Erythroblast (primary cell): ENCODE measurements around the gene NT5C1B.

Source experiments
- DNase-seq, 2 experiments: peaks; one replicate each; lab custom pipeline; 2025; lab: John Stamatoyannopoulos, UW
- GATA1 ChIP-seq: IDR thresholded peaks from 2 replicates; pipeline ENCODE4 v1.6.1; 2011; ENCODE audit warnings: low read depth, mild to moderate bottlenecking, control low read depth, low read length, moderate library complexity
- POLR2A ChIP-seq: IDR thresholded peaks from 2 replicates; pipeline ENCODE4 v1.6.1; 2011; ENCODE audit warnings: mild to moderate bottlenecking, low read length

The NT5C1B gene

DNA sequence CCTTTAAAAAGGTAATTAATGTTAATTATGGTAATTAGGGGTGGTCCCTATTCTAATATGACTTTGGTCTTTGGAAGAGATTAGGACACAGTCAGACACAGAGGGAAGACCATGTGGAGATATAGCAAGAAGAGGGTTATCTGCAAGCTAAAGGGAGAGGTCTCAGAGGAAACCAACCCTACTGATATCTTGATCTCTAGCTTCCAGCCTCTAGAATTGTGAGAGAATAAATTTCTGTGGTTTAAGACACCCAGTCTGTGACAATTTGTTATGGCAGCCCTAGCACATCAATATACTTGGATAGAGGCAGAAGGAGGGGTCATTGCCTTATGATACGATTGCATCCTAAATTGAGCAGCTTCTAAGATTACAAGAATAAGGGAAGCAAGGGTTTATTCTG lies 21.3 kb upstream of the NT5C1B start:
- DNase-seq: no peak
- TF ChIP-seq POLR2A (no peak), GATA1 (no peak)

DNA sequence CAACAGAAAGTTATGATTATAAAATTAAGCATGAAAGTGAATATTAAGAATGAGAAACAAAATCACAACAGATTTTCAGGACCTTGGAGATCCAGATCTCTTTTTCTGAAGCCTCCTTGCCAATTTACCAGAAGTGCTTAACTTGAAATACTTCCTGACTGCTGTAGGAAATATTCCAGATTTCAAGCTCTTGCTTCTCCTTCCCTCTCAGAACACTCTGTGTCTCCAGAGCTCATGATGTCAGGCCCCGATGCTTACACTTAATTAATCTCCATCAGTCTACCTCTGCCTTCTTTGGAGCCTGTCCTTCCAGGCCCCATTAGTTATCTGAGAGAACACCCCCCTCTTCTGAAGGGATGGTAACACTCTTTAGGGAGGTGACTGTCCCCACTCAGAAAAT lies 20.7 kb upstream of the NT5C1B start:
- TF ChIP-seq GATA1 (no peak), POLR2A (no peak)
- no peak for DNase-seq

DNA sequence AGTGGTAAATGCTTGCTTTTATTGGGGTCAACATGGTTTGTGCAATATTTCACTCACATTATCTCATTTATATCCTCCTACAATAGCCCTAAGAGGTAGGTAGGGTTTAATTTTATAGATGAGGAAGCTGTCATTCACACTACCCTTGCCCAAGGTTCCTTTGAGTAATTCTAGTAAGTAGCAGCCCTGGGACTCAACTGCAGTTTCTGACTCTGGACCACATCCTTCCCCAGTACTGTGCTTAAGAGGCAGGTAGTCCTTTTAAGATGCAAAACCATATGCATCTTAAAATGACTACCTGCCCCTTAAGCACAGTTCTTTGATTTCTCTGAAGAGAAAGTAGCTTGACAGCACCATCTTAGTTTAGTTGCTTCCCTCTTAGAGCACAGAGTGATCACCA lies 15.7 kb upstream of the NT5C1B start:
- no peak for DNase-seq
- TF ChIP-seq GATA1 (no peak), POLR2A (no peak)

GRCh38 chr2:18604531-18604885 lies 15.1 kb upstream of the NT5C1B start:
- no peak for TF ChIP-seq POLR2A
- TF ChIP-seq GATA1: no peak
- DNase-seq: no peak

DNA sequence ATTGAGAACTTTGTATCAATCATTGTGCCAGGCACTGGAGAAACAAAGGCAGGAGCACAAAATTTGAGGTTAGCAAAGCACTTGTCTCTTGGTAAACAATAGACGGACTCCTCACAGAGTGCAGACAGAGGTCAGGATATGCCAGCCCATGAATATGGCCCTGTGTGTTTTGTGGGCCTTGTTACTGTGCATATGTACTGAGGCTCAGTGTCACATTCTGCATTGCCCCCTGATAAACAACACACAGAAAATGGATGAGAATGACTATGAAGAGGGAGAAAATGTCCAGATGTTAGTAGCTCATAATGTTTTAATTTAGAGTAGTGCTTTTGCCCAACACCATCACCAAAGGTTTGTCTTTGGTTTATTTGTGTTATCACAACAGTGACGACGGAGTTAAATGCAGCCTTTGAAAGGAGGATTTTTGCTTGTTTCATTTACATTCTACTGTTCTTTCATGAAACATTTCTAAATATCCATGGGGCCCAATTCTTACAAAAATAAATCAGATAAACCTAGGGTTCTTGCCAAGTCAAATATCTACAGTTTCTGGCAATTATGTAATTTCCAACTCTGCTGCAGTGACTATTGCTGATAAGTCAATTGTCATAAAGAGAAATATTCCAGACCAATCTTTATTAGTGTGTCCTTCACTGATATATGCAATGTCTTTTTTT lies 14.6 kb upstream of the NT5C1B start:
- no peak for DNase-seq
- TF ChIP-seq GATA1 (no peak), POLR2A (no peak)

DNA sequence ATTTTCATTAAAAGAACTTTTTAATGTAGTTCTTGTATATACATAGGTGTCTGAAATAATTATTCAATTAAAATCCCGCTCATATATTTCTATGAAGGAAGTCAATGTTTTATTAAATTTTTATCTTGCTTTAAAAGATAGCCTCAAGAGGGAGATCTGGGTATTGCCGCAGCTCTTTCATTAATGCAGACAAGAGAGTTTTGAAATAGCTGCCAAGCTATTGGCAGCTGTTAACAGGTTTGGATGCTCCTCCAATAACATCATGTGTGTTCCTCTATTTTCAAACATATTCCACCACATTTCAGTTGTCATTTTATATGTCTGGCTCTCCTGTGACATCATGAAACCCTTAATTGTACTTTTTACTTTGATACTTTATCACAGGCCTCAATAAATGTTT lies 12.9 kb upstream of the NT5C1B start:
- DNase-seq: no peak

GRCh38 chr2:18600255-18600613 lies 10.9 kb upstream of the NT5C1B start:
- no peak for DNase-seq
- no peak for TF ChIP-seq GATA1
- TF ChIP-seq POLR2A: no peak

More for the DNA sequence above, 12.9 kb upstream of the NT5C1B start:
- TF ChIP-seq GATA1 (no peak), POLR2A (no peak)

GRCh38 chr2:18599509-18600254 lies 10.3 kb upstream of the NT5C1B start:
- DNase-seq: no peak
- no peak for TF ChIP-seq GATA1
- TF ChIP-seq POLR2A: no peak

DNA sequence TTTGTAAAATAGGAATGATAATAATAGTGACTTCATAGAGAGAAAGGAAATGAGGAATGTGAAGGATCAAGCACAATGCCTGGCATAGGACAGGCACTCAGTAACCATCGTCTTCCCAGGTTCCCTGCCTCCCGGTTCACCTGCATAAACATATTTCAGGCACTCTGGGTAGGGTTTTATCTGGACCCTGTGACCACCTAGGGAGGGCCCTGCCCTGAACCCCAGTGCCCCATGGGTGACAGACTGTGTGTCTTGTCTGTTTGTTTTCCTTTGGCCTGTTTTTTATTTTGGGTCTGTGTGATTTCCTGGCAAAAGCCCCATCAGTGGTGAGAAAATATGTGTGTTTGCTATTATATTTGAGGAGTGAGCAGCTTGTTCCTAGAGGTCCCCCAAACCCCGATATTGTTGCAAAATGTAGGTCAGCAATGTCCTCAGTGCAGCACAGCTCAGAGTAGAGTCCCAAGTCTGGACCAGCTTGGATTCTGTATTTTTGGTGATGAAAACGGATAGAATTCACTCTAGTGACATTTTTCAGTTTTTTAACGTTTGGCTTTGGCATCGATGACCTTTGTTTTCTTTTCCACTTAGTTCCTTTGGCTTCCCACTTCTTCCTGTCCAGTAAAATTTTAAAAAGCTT lies 9.6 kb upstream of the NT5C1B start:
- DNase-seq: no peak
- TF ChIP-seq GATA1 (no peak), POLR2A (no peak)

GRCh38 chr2:18597618-18598017 lies 8.2 kb upstream of the NT5C1B start:
- no peak for TF ChIP-seq GATA1
- TF ChIP-seq POLR2A: no peak
- no peak for DNase-seq

GRCh38 chr2:18596993-18597392 lies 7.6 kb upstream of the NT5C1B start:
- TF ChIP-seq POLR2A (no peak), GATA1 (no peak)
- DNase-seq: no peak

GRCh38 chr2:18593496-18593895 lies 4.1 kb upstream of the NT5C1B start:
- TF ChIP-seq POLR2A: no peak
- TF ChIP-seq GATA1: no peak
- no peak for DNase-seq

GRCh38 chr2:18592372-18592771 lies 3.0 kb upstream of the NT5C1B start:
- TF ChIP-seq GATA1 (no peak), POLR2A (no peak)
- DNase-seq: no peak

GRCh38 chr2:18588802-18589201 lies 567 bp downstream of the NT5C1B start:
- TF ChIP-seq GATA1 (no peak), POLR2A (no peak)
- DNase-seq: no peak

DNA sequence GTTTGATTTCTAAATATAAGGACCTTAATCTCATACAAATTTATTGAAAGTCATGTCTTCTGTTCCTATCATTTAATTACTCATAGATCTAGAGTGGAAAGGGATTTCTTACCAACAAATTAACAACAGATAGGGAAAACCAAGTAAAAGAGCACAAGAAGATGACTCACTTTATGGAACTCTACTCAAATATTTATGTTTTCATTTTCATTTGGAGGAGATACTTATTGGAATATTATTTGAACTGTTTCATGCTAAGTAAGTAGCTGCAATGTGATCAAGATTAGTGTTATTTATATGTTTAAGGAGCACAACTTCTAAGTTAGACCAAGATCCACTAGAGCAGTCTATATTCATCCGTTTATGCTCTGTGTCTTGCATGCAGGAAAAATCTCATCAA lies 1.3 kb downstream of the NT5C1B start:
- no peak for DNase-seq
- TF ChIP-seq POLR2A (no peak), GATA1 (no peak)

- no peak for DNase-seq
- TF ChIP-seq GATA1 (no peak), POLR2A (no peak)
Measured at GRCh38 chr2:18585526-18585925, 3.8 kb downstream of the NT5C1B start.
